Measurements from ENCODE around the gene NOXO1. TPM values are rescaled to one million over a fixed set of nuclear protein-coding genes. Genes with fewer than 3 reads are reported as not detected.

The NOXO1 gene
- polyA plus RNA-seq, 3 donors, result 0.09 TPM; not detected in 2

DNA sequence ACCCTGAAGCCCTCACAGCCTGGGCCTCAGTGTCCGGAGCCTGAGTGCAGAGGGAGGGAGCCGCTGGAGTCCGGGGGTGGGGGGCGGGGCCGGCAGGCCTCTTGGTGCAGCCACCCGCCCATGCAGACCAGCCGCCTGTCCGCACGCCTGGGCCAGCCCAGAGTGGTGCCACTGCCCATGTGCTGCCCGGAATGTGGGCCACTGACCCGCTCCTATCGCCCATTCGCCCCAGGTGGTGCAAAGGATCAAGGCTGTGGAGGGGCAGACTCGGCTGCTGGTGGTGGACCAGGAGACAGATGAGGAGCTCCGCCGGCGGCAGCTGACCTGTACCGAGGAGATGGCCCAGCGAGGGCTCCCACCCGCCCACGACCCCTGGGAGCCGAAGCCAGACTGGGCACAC lies 48.1 kb upstream of the NOXO1 start:
- Histone ChIP-seq H3K9ac (ENCODE audit: insufficient read depth, low read length, poor library complexity, severe bottlenecking) (no peak overlapping the region), H3K9me3 (replicated peaks in 1 of 2; ENCODE audit: control insufficient read depth in 1 of 2, insufficient read depth in 1 of 2, low read length in 2 of 2) (peaks cover 0 to 9% of the 10 kb centered on the region in 2 donors), H3K4me2 (replicated peaks; ENCODE audit: extremely low read depth, low read length, poor library complexity, severe bottlenecking) (no peak overlapping the region), H3K79me2 (ENCODE audit: insufficient read depth, low read length) (no peaks in the 10 kb centered on the region), H3K27me3 (ENCODE audit: control insufficient read depth in 2 of 2, insufficient read depth in 2 of 2, low read length in 2 of 2) (peaks cover 11 to 42% of the 10 kb centered on the region in 2 donors), H3K36me3 (replicated peaks in 1 of 2; ENCODE audit: control insufficient read depth in 1 of 2, insufficient read depth in 2 of 2, low read length in 2 of 2) (no peaks in the 10 kb centered on the region), H3K4me1 (ENCODE audit: control insufficient read depth in 1 of 2, insufficient read depth in 2 of 2, low read length in 2 of 2) (peaks cover 20 to 27% of the 10 kb centered on the region in 2 donors), H4K20me1 (ENCODE audit: insufficient read depth, low read length) (no peaks in the 10 kb centered on the region), H3K27ac (ENCODE audit: low read depth in 1 of 2, low read length in 2 of 2) (no peak overlapping the region), H3K4me3 (replicated peaks in 1 of 3; ENCODE audit: low read depth in 2 of 3, low read length in 3 of 3) (no peak overlapping the region), H2AFZ (ENCODE audit: insufficient read depth, low read depth, low read length, poor library complexity, severe bottlenecking) (no peak overlapping the region)
- peaks cover 3% of the 10 kb centered on the region in 2 donors for H3K36me3 Mint-ChIP-seq
- peaks cover 30 to 67% (median 45%) of the 10 kb centered on the region in 3 donors for H3K27me3 Mint-ChIP-seq (ENCODE audit: low read depth in 3 of 3)
- no peak for DNase-seq
- H3K27ac Mint-ChIP-seq, result no peak overlapping the region
- H3K9me3 Mint-ChIP-seq, result peaks cover 0 to 7% (median 2%) of the 10 kb centered on the region in 7 donors
- no peak for TF ChIP-seq CTCF (IDR thresholded peaks at IDR 0.05)
- 97% methylated on average over 22 of the region's 22 CpGs for WGBS (ENCODE audit: insufficient coverage)
- intact Hi-C loops (cut with micrococcal nuclease), result loop anchor here in 1 of 2 donors (5.0 kb wide), 1 partner anchor 118 kb away; the partner anchor contains the start of gene RAB26
- H3K4me1 Mint-ChIP-seq, result peaks cover 17% of the 10 kb centered on the region
- no peak overlapping the region for H3K4me3 Mint-ChIP-seq

GRCh38 chr16:2028620-2029220 lies 47.5 kb upstream of the NOXO1 start:
- Mint-ChIP-seq H3K9me3 (peaks cover 0 to 7% (median 2%) of the 10 kb centered on the region in 7 donors), H3K4me3 (peak overlapping the region in 1 of 2 donors; percentile 28), H3K27ac (no peak overlapping the region), H3K36me3 (peaks cover 3% of the 10 kb centered on the region in 2 donors), H3K4me1 (peaks cover 19% of the 10 kb centered on the region), H3K27me3 (ENCODE audit: low read depth in 3 of 3) (peaks cover 30 to 66% (median 47%) of the 10 kb centered on the region in 3 donors)
- DNase-seq, result no peak
- Histone ChIP-seq H3K27me3 (ENCODE audit: control insufficient read depth in 2 of 2, insufficient read depth in 2 of 2, low read length in 2 of 2) (peaks cover 11 to 42% of the 10 kb centered on the region in 2 donors), H3K4me2 (replicated peaks; ENCODE audit: extremely low read depth, low read length, poor library complexity, severe bottlenecking) (no peak overlapping the region), H3K27ac (ENCODE audit: low read depth in 1 of 2, low read length in 2 of 2) (no peak overlapping the region), H4K20me1 (ENCODE audit: insufficient read depth, low read length) (no peaks in the 10 kb centered on the region), H3K79me2 (ENCODE audit: insufficient read depth, low read length) (no peaks in the 10 kb centered on the region), H3K36me3 (replicated peaks in 1 of 2; ENCODE audit: control insufficient read depth in 1 of 2, insufficient read depth in 2 of 2, low read length in 2 of 2) (no peaks in the 10 kb centered on the region), H3K9me3 (replicated peaks in 1 of 2; ENCODE audit: control insufficient read depth in 1 of 2, insufficient read depth in 1 of 2, low read length in 2 of 2) (peaks cover 0 to 9% of the 10 kb centered on the region in 2 donors), H3K4me3 (replicated peaks in 1 of 3; ENCODE audit: low read depth in 2 of 3, low read length in 3 of 3) (no peak overlapping the region), H3K4me1 (ENCODE audit: control insufficient read depth in 1 of 2, insufficient read depth in 2 of 2, low read length in 2 of 2) (peaks cover 17 to 27% of the 10 kb centered on the region in 2 donors), H3K9ac (ENCODE audit: insufficient read depth, low read length, poor library complexity, severe bottlenecking) (no peak overlapping the region), H2AFZ (ENCODE audit: insufficient read depth, low read depth, low read length, poor library complexity, severe bottlenecking) (no peak overlapping the region)
- WGBS (ENCODE audit: insufficient coverage), result 95% methylated on average over 17 of the region's 18 CpGs
- intact Hi-C loops (cut with micrococcal nuclease), result loop anchor here in 1 of 2 donors (5.0 kb wide), 1 partner anchor 119 kb away; the partner anchor contains the start of gene RAB26
- no peak for TF ChIP-seq CTCF (IDR thresholded peaks at IDR 0.05)
